Suprapubic skin (tissue), 4 donors: Measurements from ENCODE around the gene NMRK2. TPM values are rescaled to one million over a fixed set of nuclear protein-coding genes. Genes with fewer than 3 reads are reported as not detected.
"Not testable (repeated sequence)": the region's sequence is repeated elsewhere in the genome, so short reads cannot be mapped to it uniquely, and the experiment has no call there.

Experiments
- DNase-seq, 2 donors: peaks; one replicate each; pipeline ENCODE4 v3.0.0-alpha.2; 2019; ENCODE audit warnings: low spot score in 2 of 2
- H3K27ac ChIP-seq: fragments of 200-600 bp; sonication (generic); one replicate; pipeline ENCODE4 v1.5.1; 2019
- H3K27me3 ChIP-seq: fragments of 200-600 bp; sonication (generic); one replicate; pipeline ENCODE4 v1.5.1; 2019
- H3K36me3 ChIP-seq: fragments of 200-600 bp; sonication (generic); one replicate; pipeline ENCODE4 v1.5.1; 2019
- H3K4me1 ChIP-seq: fragments of 200-600 bp; sonication (generic); one replicate; pipeline ENCODE4 v1.5.1; 2019
- H3K4me3 ChIP-seq: fragments of 200-600 bp; sonication (generic); one replicate; pipeline ENCODE4 v1.5.1; 2019; ENCODE audit warnings: mild to moderate bottlenecking
- H3K9me3 ChIP-seq: fragments of 200-600 bp; sonication (generic); one replicate; pipeline ENCODE4 v1.5.1; 2019
- CTCF ChIP-seq, 2 donors: fragments of 200-600 bp in 1 of 2; fragments of 450-650 bp in 1 of 2; sonication (generic) in 1 of 2; IDR thresholded peaks; one replicate each; pipeline ENCODE4 v1.5.1; 2016 to 2019; ENCODE audit warnings: antibody characterized with exemption in 2 of 2, mild to moderate bottlenecking in 1 of 2, moderate library complexity in 1 of 2
- EP300 ChIP-seq: sonication (generic); formaldehyde crosslinking; IDR thresholded peaks from one replicate; pipeline ENCODE4 v1.6.1; 2017; ENCODE audit warnings: antibody characterized with exemption
- POLR2A ChIP-seq, 2 donors: fragments of 450-650 bp; IDR thresholded peaks; one replicate each; pipeline ENCODE4 v1.6.1; 2017; ENCODE audit warnings: antibody characterized with exemption in 2 of 2, mild to moderate bottlenecking in 2 of 2, moderate library complexity in 2 of 2
- POLR2AphosphoS5 ChIP-seq, 3 donors: sonication (generic); formaldehyde crosslinking; IDR thresholded peaks; one replicate each; pipeline ENCODE4 v1.6.1; 2017; ENCODE audit warnings: antibody characterized with exemption in 3 of 3
- WGBS: methylation state at CpG from one replicate; pipeline ENCODE4 v1.1.5; 2018; 5-methylcytosine and 5-hydroxymethylcytosine counted together
- total RNA-seq, 4 donors: library from RNA; depleted of rRNA; stranded (reverse); fragments of >200 nt; gene quantifications; one replicate each; pipeline ENCODE4 v1.1.0, GENCODE V29; 2016

Gene NMRK2
- total RNA-seq, 4 donors from 2014 or later = not detected

- TF ChIP-seq EP300 (no peak), POLR2AphosphoS5 (IDR thresholded peaks at IDR 0.05) (no peak), POLR2A (IDR thresholded peaks at IDR 0.05) (no peak), CTCF (IDR thresholded peaks at IDR 0.05) (no peak)
- H3K4me1 ChIP-seq = peaks cover 34% of the 10 kb centered on the region
- peak in 1 of 2 donors; percentile 60 for DNase-seq
- WGBS = 89% methylated on average over 52 of the region's 60 CpGs
- H3K9me3 ChIP-seq = no peaks in the 10 kb centered on the region
- H3K4me3 ChIP-seq = no peak overlapping the region
- no peaks in the 10 kb centered on the region for H3K27me3 ChIP-seq
- peaks cover 83% of the 10 kb centered on the region for H3K36me3 ChIP-seq
- no peak overlapping the region for H3K27ac ChIP-seq
Observed at GRCh38 chr19:3964256-3965194, 31.7 kb downstream of the NMRK2 start.

- H3K27me3 ChIP-seq = no peaks in the 10 kb centered on the region
- no peaks in the 10 kb centered on the region for H3K9me3 ChIP-seq
- H3K4me3 ChIP-seq = no peak overlapping the region
- 87% methylated on average over 14 of the region's 30 CpGs for WGBS
- H3K27ac ChIP-seq = no peak overlapping the region
- DNase-seq = peak in 1 of 2 donors; percentile 59
- peaks cover 47% of the 10 kb centered on the region for H3K4me1 ChIP-seq
- TF ChIP-seq CTCF (IDR thresholded peaks at IDR 0.05) (no peak), POLR2A (IDR thresholded peaks at IDR 0.05) (no peak), EP300 (no peak), POLR2AphosphoS5 (IDR thresholded peaks at IDR 0.05) (no peak)
- H3K36me3 ChIP-seq = peaks cover 65% of the 10 kb centered on the region
Observed at GRCh38 chr19:3966051-3967017, 33.5 kb downstream of the NMRK2 start.

- DNase-seq, H3K9me3 ChIP-seq, H3K4me3 ChIP-seq, H3K27me3 ChIP-seq: not testable (repeated sequence)
- peak overlapping the region; percentile 92 for H3K27ac ChIP-seq
- H3K36me3 ChIP-seq = peaks cover 50% of the 10 kb centered on the region
- 94% methylated on average over 9 of the region's 12 CpGs for WGBS
- peaks cover 48% of the 10 kb centered on the region for H3K4me1 ChIP-seq
Observed at GRCh38 chr19:3967983-3968382, 35.1 kb downstream of the NMRK2 start.

GRCh38 chr19:3968556-3969434 is 35.9 kb downstream of the NMRK2 start:
- Histone ChIP-seq H3K27ac (peak overlapping the region; percentile 92), H3K36me3 (peaks cover 41% of the 10 kb centered on the region), H3K9me3 (no peaks in the 10 kb centered on the region), H3K4me3 (peak overlapping the region; percentile 93), H3K27me3 (no peaks in the 10 kb centered on the region), H3K4me1 (peaks cover 48% of the 10 kb centered on the region)
- TF ChIP-seq POLR2AphosphoS5 (IDR thresholded peaks at IDR 0.05) (peak in 2 of 3 donors; percentile 10 to 39), CTCF (IDR thresholded peaks at IDR 0.05) (no peak), EP300 (no peak), POLR2A (IDR thresholded peaks at IDR 0.05) (no peak)
- WGBS = 19% methylated on average over 9 of the region's 9 CpGs
- DNase-seq = peak; percentile 90 to 91
